MCF 10A (cell line): ENCODE measurements around the gene GOLIM4. TPM values are rescaled to one million over a fixed set of nuclear protein-coding genes. Genes with fewer than 3 reads are reported as not detected.
"Not testable (repeated sequence)": the region's sequence is repeated elsewhere in the genome, so short reads cannot be mapped to it uniquely, and the experiment has no call there.

Experiments used
- BruUV-seq: library from RNA; stranded (reverse); fragments of 400-500 nt; replicated peaks from 2 replicates; lab custom pipeline; 2021; lab: Mats Ljungman, UMichigan
- CTCF ChIA-PET: fragments of 300-600 bp; sonication (Branson Sonifier 250); formaldehyde crosslinking; extraction: SDS; loops from one replicate; lab custom pipeline; 2021; ENCODE audit warnings: antibody characterized with exemption, inconsistent platforms; lab: Yijun Ruan, JAX
- POLR2A ChIA-PET: fragments of 300-600, 350-650 bp; sonication (Branson Sonifier 250); formaldehyde crosslinking; extraction: SDS; loops from one replicate; lab custom pipeline; 2020; ENCODE audit warnings: antibody characterized with exemption, inconsistent platforms; lab: Yijun Ruan, JAX
- DNase-seq: peaks from one replicate; pipeline ENCODE4 v3.0.0-alpha.2; 2018; ENCODE audit not compliant: unreplicated experiment
- H3K27ac Mint-ChIP-seq: one replicate; pipeline ENCODE4 v1.8.0; 2022; ENCODE audit warnings: mild to moderate bottlenecking, low read depth, mixed read lengths; ENCODE audit not compliant: unreplicated experiment
- H3K27me3 Mint-ChIP-seq: one replicate; pipeline ENCODE4 v1.8.0; 2022; ENCODE audit warnings: mixed read lengths; ENCODE audit not compliant: insufficient read depth, unreplicated experiment
- H3K36me3 Mint-ChIP-seq: one replicate; pipeline ENCODE4 v1.8.0; 2022; ENCODE audit warnings: mild to moderate bottlenecking, moderate library complexity, mixed read lengths; ENCODE audit not compliant: insufficient read depth, unreplicated experiment
- H3K4me1 Mint-ChIP-seq: one replicate; pipeline ENCODE4 v1.8.0; 2022; ENCODE audit warnings: mixed read lengths; ENCODE audit not compliant: insufficient read depth, unreplicated experiment
- H3K4me3 Mint-ChIP-seq: one replicate; pipeline ENCODE4 v1.8.0; 2022; ENCODE audit warnings: mild to moderate bottlenecking, moderate library complexity, mixed read lengths; ENCODE audit not compliant: unreplicated experiment
- H3K9me3 Mint-ChIP-seq: one replicate; pipeline ENCODE4 v1.8.0; 2022; ENCODE audit warnings: mixed read lengths; ENCODE audit not compliant: unreplicated experiment
- intact Hi-C: fragments of 100-400 bp; cut with micrococcal nuclease; formaldehyde crosslinking; loops from 2 replicates; pipeline ENCODE4 v1.14.1; 2022
- total RNA-seq: library from RNA; stranded (reverse); gene quantifications from 2 replicates; pipeline ENCODE4 v1.2.3, GENCODE V29; 2022
- TF ChIP-seq, protein P1 (sequence below): fragments of 200-600 bp; IDR thresholded peaks from one replicate; pipeline ENCODE4 v1.8.0; 2022; ENCODE audit warnings: antibody characterized with exemption, mild to moderate bottlenecking; ENCODE audit not compliant: unreplicated experiment

GOLIM4 gene
- total RNA-seq, 1 experiment from 2014 or later, result 25.8 TPM

DNA sequence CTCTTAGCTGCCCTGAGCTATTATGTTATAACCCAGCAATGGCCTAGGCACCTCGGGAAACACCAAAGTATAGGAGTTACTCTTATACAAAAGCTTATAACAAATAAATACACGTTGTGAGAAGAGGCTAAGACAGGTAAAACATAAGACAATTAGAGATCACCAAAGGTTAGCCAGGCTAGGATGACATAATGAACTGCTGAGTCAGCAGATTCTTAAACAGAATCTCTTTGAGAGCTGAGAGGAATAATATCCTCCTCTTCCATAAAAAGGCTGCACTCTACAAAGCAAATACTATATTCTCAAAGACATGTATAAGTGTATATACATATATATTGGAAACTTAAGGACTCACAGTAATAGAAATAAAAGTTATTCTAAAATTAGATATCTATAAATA lies 37.2 kb downstream of the GOLIM4 start:
- no peak for DNase-seq
- no peaks in the 10 kb centered on the region for H3K36me3 Mint-ChIP-seq
- TF ChIP-seq, protein P1, sequence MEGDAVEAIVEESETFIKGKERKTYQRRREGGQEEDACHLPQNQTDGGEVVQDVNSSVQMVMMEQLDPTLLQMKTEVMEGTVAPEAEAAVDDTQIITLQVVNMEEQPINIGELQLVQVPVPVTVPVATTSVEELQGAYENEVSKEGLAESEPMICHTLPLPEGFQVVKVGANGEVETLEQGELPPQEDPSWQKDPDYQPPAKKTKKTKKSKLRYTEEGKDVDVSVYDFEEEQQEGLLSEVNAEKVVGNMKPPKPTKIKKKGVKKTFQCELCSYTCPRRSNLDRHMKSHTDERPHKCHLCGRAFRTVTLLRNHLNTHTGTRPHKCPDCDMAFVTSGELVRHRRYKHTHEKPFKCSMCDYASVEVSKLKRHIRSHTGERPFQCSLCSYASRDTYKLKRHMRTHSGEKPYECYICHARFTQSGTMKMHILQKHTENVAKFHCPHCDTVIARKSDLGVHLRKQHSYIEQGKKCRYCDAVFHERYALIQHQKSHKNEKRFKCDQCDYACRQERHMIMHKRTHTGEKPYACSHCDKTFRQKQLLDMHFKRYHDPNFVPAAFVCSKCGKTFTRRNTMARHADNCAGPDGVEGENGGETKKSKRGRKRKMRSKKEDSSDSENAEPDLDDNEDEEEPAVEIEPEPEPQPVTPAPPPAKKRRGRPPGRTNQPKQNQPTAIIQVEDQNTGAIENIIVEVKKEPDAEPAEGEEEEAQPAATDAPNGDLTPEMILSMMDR, result no peak
- ChIA-PET POLR2A (interaction anchor here (0.7 to 0.9 kb wide), 2 partner anchors 36 to 40 kb away, joined by 3 to 4 read pairs; no protein-coding TSS in a partner anchor), CTCF (interaction anchor here (0.5 to 1.4 kb wide), 6 partner anchors 11 to 1090 kb away, joined by 3 to 7 read pairs (median 4); no protein-coding TSS in a partner anchor)
- intact Hi-C loops, result no loop called here
- peaks cover 20% of the 10 kb centered on the region for H3K4me1 Mint-ChIP-seq
- no peaks in the 10 kb centered on the region for H3K9me3 Mint-ChIP-seq
- no peak overlapping the region for H3K27ac Mint-ChIP-seq
- H3K4me3 Mint-ChIP-seq, result no peak overlapping the region
- no TSS peak for BruUV-seq
- no peaks in the 10 kb centered on the region for H3K27me3 Mint-ChIP-seq

DNA sequence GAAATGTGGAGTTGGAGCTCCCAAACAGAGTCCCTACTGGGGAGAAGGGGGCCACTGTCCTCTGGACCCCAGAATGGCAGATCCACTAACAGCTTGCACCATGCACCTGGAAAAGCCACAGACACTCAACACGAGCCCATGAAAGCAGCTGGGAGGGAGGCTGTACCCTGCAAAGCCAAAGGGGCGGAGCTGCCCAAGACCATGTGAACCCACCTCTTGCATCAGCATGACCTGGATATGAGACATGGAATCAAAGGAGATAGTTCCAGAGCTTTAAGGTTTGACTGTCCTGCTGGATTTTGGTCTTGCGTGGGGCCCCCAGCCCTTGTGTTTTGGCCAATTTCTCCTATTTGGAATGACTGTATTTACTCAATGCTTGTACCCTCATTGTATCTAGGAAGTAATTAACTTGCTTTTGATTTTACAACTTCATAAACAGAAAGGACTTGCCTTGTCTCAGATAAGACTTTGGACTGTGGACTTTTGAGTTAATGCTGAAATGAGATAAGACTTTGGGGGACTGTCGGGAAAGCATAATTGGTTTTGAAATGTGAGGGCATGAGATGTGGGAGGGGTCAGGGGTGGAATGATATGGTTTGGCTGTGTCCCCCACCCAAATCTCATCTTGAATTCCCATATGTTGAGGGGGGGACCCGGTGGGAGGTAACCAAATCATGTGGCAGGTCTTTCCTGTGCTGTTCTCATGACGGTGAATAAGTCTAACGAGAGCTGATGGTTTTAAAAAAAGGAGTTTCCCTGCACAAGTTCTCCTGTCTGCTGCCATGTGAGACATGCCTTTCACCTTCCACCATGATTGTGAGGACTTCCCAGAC lies 39.1 kb downstream of the GOLIM4 start:
- BruUV-seq, DNase-seq, intact Hi-C loops, H3K27me3 Mint-ChIP-seq, H3K36me3 Mint-ChIP-seq, POLR2A ChIA-PET, H3K9me3 Mint-ChIP-seq, H3K27ac Mint-ChIP-seq, H3K4me3 Mint-ChIP-seq: not testable (repeated sequence)
- CTCF ChIA-PET, result interaction anchor here (0.6 to 18.3 kb wide), 4 partner anchors 10 to 193 kb away, joined by 4 to 459 read pairs (median 6); no protein-coding TSS in a partner anchor
- peaks cover 17% of the 10 kb centered on the region for H3K4me1 Mint-ChIP-seq

DNA sequence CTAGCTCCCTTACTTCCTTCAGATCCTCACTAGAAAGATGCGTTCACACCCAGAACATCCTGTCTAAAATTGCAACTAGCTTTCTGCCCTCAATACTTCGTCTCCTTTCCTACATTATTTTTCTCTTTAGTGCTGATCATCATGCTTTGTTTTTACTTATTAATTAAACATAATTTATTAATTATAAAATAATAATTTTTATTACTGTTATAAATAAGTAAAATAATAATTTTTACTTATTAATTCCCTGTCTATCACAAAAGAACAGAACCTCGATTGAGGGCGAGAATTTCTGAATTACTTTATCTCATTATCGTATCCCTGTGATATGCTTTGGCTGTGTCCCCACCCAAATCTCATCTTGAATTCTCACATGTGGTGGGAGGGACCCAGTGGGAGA lies 41.3 kb downstream of the GOLIM4 start:
- POLR2A ChIA-PET, result interaction anchor here (0.7 kb wide), 1 partner anchor 132 kb away, joined by 3 read pairs; no protein-coding TSS in a partner anchor
- Mint-ChIP-seq H3K36me3 (no peaks in the 10 kb centered on the region), H3K4me3 (no peak overlapping the region), H3K27ac (peak overlapping the region; percentile 67), H3K27me3 (no peaks in the 10 kb centered on the region), H3K4me1 (peaks cover 24% of the 10 kb centered on the region), H3K9me3 (no peaks in the 10 kb centered on the region)
- CTCF ChIA-PET, result interaction anchor here (8.3 to 18.3 kb wide), 2 partner anchors 41 to 108 kb away, joined by 78 to 459 read pairs; partner anchors contain the start of gene GOLIM4
- intact Hi-C loops, result no loop called here
- no peak for DNase-seq
- TF ChIP-seq, protein P1, result no peak
- no TSS peak for BruUV-seq

DNA sequence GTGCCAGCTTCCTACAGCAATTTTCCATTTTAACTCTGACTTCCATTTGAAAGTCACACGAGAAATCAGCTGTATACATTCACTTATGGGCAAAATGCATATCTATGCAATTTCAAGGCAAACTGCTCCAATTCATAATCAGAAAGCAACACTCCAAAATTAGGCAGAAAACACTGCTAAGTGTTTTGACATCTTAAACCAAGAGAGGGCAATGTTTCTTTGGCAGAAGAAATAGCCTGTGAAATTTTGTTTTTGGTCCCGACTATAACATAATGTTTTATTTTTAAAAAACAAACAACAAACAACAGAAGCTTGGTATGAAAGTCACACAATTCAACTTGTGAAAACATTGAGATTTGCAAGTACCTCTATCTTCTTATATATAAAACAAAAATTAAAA lies 42.6 kb downstream of the GOLIM4 start:
- ChIA-PET POLR2A (interaction anchor here (0.6 to 1.0 kb wide), 3 partner anchors 43 to 350 kb away, joined by 3 to 4 read pairs (median 3); partner anchors contain the start of gene GOLIM4), CTCF (interaction anchor here (0.5 to 18.3 kb wide), 14 partner anchors 9 to 592 kb away, joined by 3 to 459 read pairs (median 4); partner anchors contain the start of gene GOLIM4)
- Mint-ChIP-seq H3K36me3 (no peaks in the 10 kb centered on the region), H3K4me1 (peaks cover 25% of the 10 kb centered on the region), H3K27ac (no peak overlapping the region), H3K27me3 (no peaks in the 10 kb centered on the region), H3K9me3 (no peaks in the 10 kb centered on the region), H3K4me3 (no peak overlapping the region)
- no TSS peak for BruUV-seq
- intact Hi-C loops, result no loop called here
- DNase-seq, result no peak
- TF ChIP-seq, protein P1, result peak; percentile 12
